ENCODE data around the gene MPC1L.

MPC1L gene

GRCh38 chrX:40623665-40624064 is 437 bp downstream of the MPC1L start:
- TF ChIP-seq ZNF8 (CRISPR knock-in tag; IDR thresholded peaks at IDR 0.05), result no peak
- ATAC-seq, result no peak

GRCh38 chrX:40625294-40625693 is 2.1 kb downstream of the MPC1L start:
- TF ChIP-seq PATZ1 (CRISPR knock-in tag; IDR thresholded peaks at IDR 0.05; ENCODE audit: borderline replicate concordance) (no peak), ZFP3 (CRISPR knock-in tag; IDR thresholded peaks at IDR 0.05) (no peak), ESRRG (CRISPR knock-in tag; IDR thresholded peaks at IDR 0.05) (no peak), CSRNP3 (CRISPR knock-in tag; IDR thresholded peaks at IDR 0.05) (no peak), RARB (CRISPR knock-in tag; IDR thresholded peaks at IDR 0.05) (no peak), OSR1 (CRISPR knock-in tag; IDR thresholded peaks at IDR 0.05) (no peak), TOX (CRISPR knock-in tag; IDR thresholded peaks at IDR 0.05; ENCODE audit: borderline replicate concordance) (no peak)
- ATAC-seq, result no peak

- no peak for TF ChIP-seq ESRRG (CRISPR knock-in tag; IDR thresholded peaks at IDR 0.05)
- no peak for TF ChIP-seq POU6F1 (CRISPR knock-in tag; IDR thresholded peaks at IDR 0.05; ENCODE audit: borderline replicate concordance, low read depth)
- no peak for ATAC-seq
These were observed 5.3 kb downstream of the MPC1L start for GRCh38 chrX:40628506-40628905.

GRCh38 chrX:40632199-40632598 is 9.0 kb downstream of the MPC1L start:
- ATAC-seq, result no peak
- TF ChIP-seq ZNF565 (CRISPR knock-in tag; conservative IDR thresholded peaks at IDR 0.05; ENCODE audit: low read depth) (no peak), GLIS3 (CRISPR knock-in tag; IDR thresholded peaks at IDR 0.05) (no peak), PATZ1 (CRISPR knock-in tag; IDR thresholded peaks at IDR 0.05; ENCODE audit: borderline replicate concordance) (no peak), TCF4 (CRISPR knock-in tag; IDR thresholded peaks at IDR 0.05; ENCODE audit: borderline replicate concordance) (no peak), CREB5 (CRISPR knock-in tag; IDR thresholded peaks at IDR 0.05; ENCODE audit: low read depth) (no peak), PPARA (CRISPR knock-in tag; IDR thresholded peaks at IDR 0.05; ENCODE audit: borderline replicate concordance) (no peak), CSRNP3 (CRISPR knock-in tag; IDR thresholded peaks at IDR 0.05) (no peak)

- ATAC-seq, result no peak
- TF ChIP-seq PATZ1 (CRISPR knock-in tag; IDR thresholded peaks at IDR 0.05; ENCODE audit: borderline replicate concordance) (no peak), ARNTL (CRISPR knock-in tag; IDR thresholded peaks at IDR 0.05; ENCODE audit: borderline replicate concordance, low read depth) (no peak)
These were observed 14.5 kb downstream of the MPC1L start for GRCh38 chrX:40637687-40638086.
